ENCODE measurements around the gene TTLL11.

DNA sequence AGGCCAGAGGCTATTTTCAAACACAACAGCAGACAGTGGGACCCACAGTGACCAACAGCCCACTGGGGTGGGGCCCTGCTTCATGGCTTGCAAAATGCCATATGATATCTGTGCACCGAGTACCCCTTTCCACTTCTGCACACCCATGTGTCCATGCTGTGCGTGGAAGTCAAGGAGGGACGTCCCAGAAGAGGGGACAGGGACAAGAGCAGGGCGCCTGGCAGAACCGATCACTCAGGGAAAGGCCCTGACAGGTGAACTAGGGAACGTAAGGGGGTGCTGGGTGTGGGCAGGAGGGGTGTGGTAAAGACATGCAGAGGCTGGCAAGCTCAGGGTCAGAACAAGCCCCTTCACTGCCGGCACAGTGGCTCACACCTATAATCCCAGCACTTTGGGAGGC is 7.6 kb upstream of the TTLL11 start:
- TF ChIP-seq, protein P1, sequence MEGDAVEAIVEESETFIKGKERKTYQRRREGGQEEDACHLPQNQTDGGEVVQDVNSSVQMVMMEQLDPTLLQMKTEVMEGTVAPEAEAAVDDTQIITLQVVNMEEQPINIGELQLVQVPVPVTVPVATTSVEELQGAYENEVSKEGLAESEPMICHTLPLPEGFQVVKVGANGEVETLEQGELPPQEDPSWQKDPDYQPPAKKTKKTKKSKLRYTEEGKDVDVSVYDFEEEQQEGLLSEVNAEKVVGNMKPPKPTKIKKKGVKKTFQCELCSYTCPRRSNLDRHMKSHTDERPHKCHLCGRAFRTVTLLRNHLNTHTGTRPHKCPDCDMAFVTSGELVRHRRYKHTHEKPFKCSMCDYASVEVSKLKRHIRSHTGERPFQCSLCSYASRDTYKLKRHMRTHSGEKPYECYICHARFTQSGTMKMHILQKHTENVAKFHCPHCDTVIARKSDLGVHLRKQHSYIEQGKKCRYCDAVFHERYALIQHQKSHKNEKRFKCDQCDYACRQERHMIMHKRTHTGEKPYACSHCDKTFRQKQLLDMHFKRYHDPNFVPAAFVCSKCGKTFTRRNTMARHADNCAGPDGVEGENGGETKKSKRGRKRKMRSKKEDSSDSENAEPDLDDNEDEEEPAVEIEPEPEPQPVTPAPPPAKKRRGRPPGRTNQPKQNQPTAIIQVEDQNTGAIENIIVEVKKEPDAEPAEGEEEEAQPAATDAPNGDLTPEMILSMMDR (IDR thresholded peaks at IDR 0.05; ENCODE audit: low read depth, low read length): no peak
- TF ChIP-seq, protein P2, sequence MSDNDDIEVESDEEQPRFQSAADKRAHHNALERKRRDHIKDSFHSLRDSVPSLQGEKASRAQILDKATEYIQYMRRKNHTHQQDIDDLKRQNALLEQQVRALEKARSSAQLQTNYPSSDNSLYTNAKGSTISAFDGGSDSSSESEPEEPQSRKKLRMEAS (IDR thresholded peaks at IDR 0.05; ENCODE audit: low read depth, low read length): no peak
- no peak for TF ChIP-seq MYC (IDR thresholded peaks at IDR 0.05; ENCODE audit: low read depth, low read length)
